HG03175 (cell line): ENCODE data around the gene TJAP1.

Source experiments
- ATAC-seq: cut with Tn5 transposase; IDR thresholded peaks from one replicate; pipeline ENCODE4 v1.9.1; 2021; ENCODE audit warnings: mild to moderate bottlenecking, moderate library complexity; ENCODE audit not compliant: unreplicated experiment

TJAP1 gene

GRCh38 chr6:43504756-43505593 lies 27.6 kb downstream of the TJAP1 start:
- no peak for ATAC-seq

GRCh38 chr6:43505718-43506117 lies 28.3 kb downstream of the TJAP1 start:
- no peak for ATAC-seq

GRCh38 chr6:43506171-43506570 lies 28.8 kb downstream of the TJAP1 start:
- no peak for ATAC-seq

- peak; percentile 53 for ATAC-seq
Observed at GRCh38 chr6:43506667-43507471, 29.5 kb downstream of the TJAP1 start.

GRCh38 chr6:43508481-43509141 lies 31.2 kb downstream of the TJAP1 start:
- ATAC-seq, result no peak

- ATAC-seq, result peak; percentile 19
Observed at GRCh38 chr6:43509142-43509983, 32.0 kb downstream of the TJAP1 start.

- ATAC-seq, result peak; percentile 70
Observed at GRCh38 chr6:43509984-43510826, 32.8 kb downstream of the TJAP1 start, which contains the start of gene LRRC73. LRRC73 (minus strand) TSS chr6:43510346; CDS start chr6:43509785, 561 bp downstream.

GRCh38 chr6:43510827-43511163 lies 33.4 kb downstream of the TJAP1 start:
- ATAC-seq, result no peak

- no peak for ATAC-seq
Observed at GRCh38 chr6:43511824-43512415, 34.5 kb downstream of the TJAP1 start.

- ATAC-seq, result no peak
Observed at GRCh38 chr6:43515808-43516207, 38.4 kb downstream of the TJAP1 start.

- no peak for ATAC-seq
Observed at GRCh38 chr6:43516367-43516696, 39.0 kb downstream of the TJAP1 start.

GRCh38 chr6:43516697-43517504 lies 39.5 kb downstream of the TJAP1 start, which contains the start of the genes POLR1C and YIPF3:
POLR1C (plus strand) TSS chr6:43517089; CDS start chr6:43517110, 21 bp downstream.
YIPF3 (minus strand) TSS chr6:43516926; CDS start chr6:43516807, 119 bp downstream.
- peak; percentile 93 for ATAC-seq

GRCh38 chr6:43517505-43518357 lies 40.4 kb downstream of the TJAP1 start:
- no peak for ATAC-seq

- no peak for ATAC-seq
Observed at GRCh38 chr6:43520097-43520496, 42.7 kb downstream of the TJAP1 start.

GRCh38 chr6:43521836-43522235 lies 44.5 kb downstream of the TJAP1 start:
- ATAC-seq, result no peak

- ATAC-seq, result no peak
Observed at GRCh38 chr6:43522547-43523261, 45.3 kb downstream of the TJAP1 start.

GRCh38 chr6:43523284-43523683 lies 45.9 kb downstream of the TJAP1 start:
- ATAC-seq, result no peak
